Hepatocyte (in vitro differentiated cells): ENCODE data around the gene CSKMT.

Experiments
- EZH2 ChIP-seq: fragments of 200-600 bp; sonication (generic); IDR thresholded peaks from 2 replicates; pipeline ENCODE4 v1.6.1; 2016; ENCODE audit warnings: antibody characterized with exemption, mild to moderate bottlenecking, borderline replicate concordance
- EZH2phosphoT487 ChIP-seq: fragments of 200-600 bp; sonication (generic); IDR thresholded peaks from one replicate; pipeline ENCODE4 v1.6.1; 2018; ENCODE audit warnings: antibody characterized with exemption, mild to moderate bottlenecking, low read depth, moderate library complexity; ENCODE audit not compliant: unreplicated experiment, severe bottlenecking
- TF ChIP-seq, protein P1 (sequence below): fragments of 200-600 bp; sonication (generic); IDR thresholded peaks from 2 replicates; pipeline ENCODE4 v1.5.1; 2016; ENCODE audit warnings: antibody characterized with exemption, mild to moderate bottlenecking; ENCODE audit not compliant: poor library complexity

DNA sequence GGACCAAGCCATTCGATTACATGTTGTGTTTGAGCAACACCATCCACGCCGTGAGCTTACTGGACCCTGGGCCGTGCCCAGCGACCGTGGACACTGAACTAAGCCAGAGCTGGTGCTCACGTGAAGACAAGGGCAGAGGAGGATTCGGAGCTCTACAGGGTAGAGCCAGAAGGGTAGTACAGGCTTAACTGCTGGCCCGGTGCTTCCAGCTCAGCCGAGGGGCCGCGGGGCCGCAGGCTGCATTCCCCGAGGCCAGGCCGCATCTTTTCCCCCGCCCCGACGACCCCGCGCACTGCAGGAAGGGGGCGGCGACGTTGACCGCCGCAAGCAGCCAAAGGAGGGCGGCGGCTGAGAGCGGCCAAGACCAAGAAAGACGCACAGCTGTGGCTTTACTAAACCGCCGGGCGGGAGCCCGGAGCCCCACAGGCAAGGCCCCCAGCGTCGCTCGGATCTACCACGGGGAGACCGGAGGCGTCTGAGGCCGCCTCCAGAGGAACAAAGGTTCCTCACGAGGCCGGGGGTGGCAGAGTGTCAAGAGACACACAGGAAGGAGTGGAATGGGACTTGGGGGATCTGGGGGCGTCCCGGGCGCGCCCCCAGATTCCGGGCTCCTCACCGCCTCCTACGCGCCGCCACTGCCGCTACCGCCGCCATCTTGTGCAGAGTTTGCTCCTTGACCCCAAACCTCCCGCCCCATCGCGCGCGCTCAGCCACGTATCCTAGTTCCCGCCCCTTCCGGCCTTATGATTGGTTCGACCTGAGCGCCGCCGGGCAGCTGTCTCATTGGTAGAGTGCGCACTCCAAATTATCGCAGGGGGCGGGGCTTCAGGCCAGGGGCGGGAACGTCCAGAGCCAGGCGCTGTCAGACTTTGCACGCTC is 18.9 kb upstream of the CSKMT start, which contains the start of gene GANAB:
- TF ChIP-seq, protein P1, sequence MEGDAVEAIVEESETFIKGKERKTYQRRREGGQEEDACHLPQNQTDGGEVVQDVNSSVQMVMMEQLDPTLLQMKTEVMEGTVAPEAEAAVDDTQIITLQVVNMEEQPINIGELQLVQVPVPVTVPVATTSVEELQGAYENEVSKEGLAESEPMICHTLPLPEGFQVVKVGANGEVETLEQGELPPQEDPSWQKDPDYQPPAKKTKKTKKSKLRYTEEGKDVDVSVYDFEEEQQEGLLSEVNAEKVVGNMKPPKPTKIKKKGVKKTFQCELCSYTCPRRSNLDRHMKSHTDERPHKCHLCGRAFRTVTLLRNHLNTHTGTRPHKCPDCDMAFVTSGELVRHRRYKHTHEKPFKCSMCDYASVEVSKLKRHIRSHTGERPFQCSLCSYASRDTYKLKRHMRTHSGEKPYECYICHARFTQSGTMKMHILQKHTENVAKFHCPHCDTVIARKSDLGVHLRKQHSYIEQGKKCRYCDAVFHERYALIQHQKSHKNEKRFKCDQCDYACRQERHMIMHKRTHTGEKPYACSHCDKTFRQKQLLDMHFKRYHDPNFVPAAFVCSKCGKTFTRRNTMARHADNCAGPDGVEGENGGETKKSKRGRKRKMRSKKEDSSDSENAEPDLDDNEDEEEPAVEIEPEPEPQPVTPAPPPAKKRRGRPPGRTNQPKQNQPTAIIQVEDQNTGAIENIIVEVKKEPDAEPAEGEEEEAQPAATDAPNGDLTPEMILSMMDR = no peak
- TF ChIP-seq EZH2phosphoT487 = no peak
- no peak for TF ChIP-seq EZH2
